Calu3 (cell line): ENCODE data around the gene LMOD2. TPM values are rescaled to one million over a fixed set of nuclear protein-coding genes. Genes with fewer than 3 reads are reported as not detected.

Experiments
- BruUV-seq: library from RNA; stranded (reverse); fragments of 400-500 nt; replicated peaks from 2 replicates; lab custom pipeline; 2021; lab: Mats Ljungman, UMichigan
- CTCF ChIA-PET: fragments of 300-600 bp; sonication (Branson Sonifier 250); formaldehyde crosslinking; loops from one replicate; lab custom pipeline; 2022; ENCODE audit warnings: antibody characterized with exemption; lab: Charles Lee
- DNase-seq: peaks from one replicate; pipeline ENCODE4 v3.0.0; 2022
- H3K27ac Mint-ChIP-seq: one replicate; pipeline ENCODE4 v1.8.0; 2022; ENCODE audit warnings: mixed read lengths; ENCODE audit not compliant: unreplicated experiment
- H3K27me3 Mint-ChIP-seq: one replicate; pipeline ENCODE4 v1.8.0; 2022; ENCODE audit warnings: mixed read lengths; ENCODE audit not compliant: unreplicated experiment
- H3K36me3 Mint-ChIP-seq: one replicate; pipeline ENCODE4 v1.8.0; 2022; ENCODE audit warnings: mild to moderate bottlenecking, moderate library complexity, mixed read lengths; ENCODE audit not compliant: insufficient read depth, unreplicated experiment
- H3K4me1 Mint-ChIP-seq: one replicate; pipeline ENCODE4 v1.8.0; 2022; ENCODE audit warnings: mild to moderate bottlenecking, low read depth, mixed read lengths; ENCODE audit not compliant: unreplicated experiment
- H3K4me3 Mint-ChIP-seq: one replicate; pipeline ENCODE4 v1.8.0; 2022; ENCODE audit warnings: mild to moderate bottlenecking, low read depth, moderate library complexity, mixed read lengths; ENCODE audit not compliant: unreplicated experiment
- H3K9me3 Mint-ChIP-seq: one replicate; pipeline ENCODE4 v1.8.0; 2022; ENCODE audit warnings: low read depth, mixed read lengths; ENCODE audit not compliant: unreplicated experiment
- intact Hi-C: fragments of 100-400 bp; cut with micrococcal nuclease; formaldehyde crosslinking; loops from one replicate; pipeline ENCODE4 v1.10.0; 2022; ENCODE audit not compliant: unreplicated experiment
- total RNA-seq: library from RNA; stranded (reverse); gene quantifications from 2 replicates; pipeline ENCODE4 v1.2.3, GENCODE V29; 2022
- TF ChIP-seq, protein P1 (sequence below): fragments of 200-600 bp; IDR thresholded peaks from one replicate; pipeline ENCODE4 v1.8.0; 2022; ENCODE audit warnings: antibody characterized with exemption; ENCODE audit not compliant: unreplicated experiment

Gene LMOD2
- total RNA-seq, 1 experiment from 2014 or later: not detected

DNA sequence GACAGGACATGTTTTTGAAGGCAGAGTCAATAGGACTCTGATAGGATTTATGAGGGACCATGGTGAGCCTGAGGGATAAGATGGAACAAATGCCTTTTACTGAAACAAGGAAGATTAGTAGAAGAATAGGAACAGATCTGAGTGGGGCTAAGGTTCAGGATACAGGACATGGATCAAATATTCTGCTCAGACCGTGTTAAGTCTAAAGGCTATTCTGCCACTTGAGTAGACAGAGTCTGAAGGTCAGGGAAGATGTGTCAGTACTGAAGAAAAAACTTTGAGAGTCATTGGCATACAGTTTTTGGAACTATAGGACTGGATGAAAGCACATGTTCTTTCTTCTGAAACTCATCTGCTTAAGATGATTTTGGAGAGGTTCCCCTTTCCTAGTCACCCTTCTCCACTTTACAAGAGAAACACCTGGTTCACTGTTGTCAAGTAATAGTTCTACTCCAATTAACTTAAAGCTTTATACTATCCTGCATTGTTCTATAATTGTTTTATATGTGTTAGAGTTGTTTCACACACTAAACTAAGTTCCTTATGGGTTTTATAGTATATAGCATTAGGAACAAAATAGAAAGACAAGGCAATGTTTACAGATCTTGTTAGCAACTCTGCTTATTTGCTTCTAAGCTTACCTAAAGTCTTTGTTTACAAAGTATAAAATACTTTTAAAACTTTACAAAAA lies 49.7 kb downstream of the LMOD2 start:
- no peak for DNase-seq
- peaks cover 21% of the 10 kb centered on the region for H3K36me3 Mint-ChIP-seq
- BruUV-seq: no TSS peak
- TF ChIP-seq, protein P1, sequence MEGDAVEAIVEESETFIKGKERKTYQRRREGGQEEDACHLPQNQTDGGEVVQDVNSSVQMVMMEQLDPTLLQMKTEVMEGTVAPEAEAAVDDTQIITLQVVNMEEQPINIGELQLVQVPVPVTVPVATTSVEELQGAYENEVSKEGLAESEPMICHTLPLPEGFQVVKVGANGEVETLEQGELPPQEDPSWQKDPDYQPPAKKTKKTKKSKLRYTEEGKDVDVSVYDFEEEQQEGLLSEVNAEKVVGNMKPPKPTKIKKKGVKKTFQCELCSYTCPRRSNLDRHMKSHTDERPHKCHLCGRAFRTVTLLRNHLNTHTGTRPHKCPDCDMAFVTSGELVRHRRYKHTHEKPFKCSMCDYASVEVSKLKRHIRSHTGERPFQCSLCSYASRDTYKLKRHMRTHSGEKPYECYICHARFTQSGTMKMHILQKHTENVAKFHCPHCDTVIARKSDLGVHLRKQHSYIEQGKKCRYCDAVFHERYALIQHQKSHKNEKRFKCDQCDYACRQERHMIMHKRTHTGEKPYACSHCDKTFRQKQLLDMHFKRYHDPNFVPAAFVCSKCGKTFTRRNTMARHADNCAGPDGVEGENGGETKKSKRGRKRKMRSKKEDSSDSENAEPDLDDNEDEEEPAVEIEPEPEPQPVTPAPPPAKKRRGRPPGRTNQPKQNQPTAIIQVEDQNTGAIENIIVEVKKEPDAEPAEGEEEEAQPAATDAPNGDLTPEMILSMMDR: no peak
- H3K27ac Mint-ChIP-seq: no peak overlapping the region
- CTCF ChIA-PET: no interaction called here
- no peaks in the 10 kb centered on the region for H3K27me3 Mint-ChIP-seq
- H3K4me1 Mint-ChIP-seq: no peaks in the 10 kb centered on the region
- H3K9me3 Mint-ChIP-seq: no peaks in the 10 kb centered on the region
- no peak overlapping the region for H3K4me3 Mint-ChIP-seq
- intact Hi-C loops: no loop called here

- no peak for DNase-seq
- TF ChIP-seq, protein P1: no peak
- no TSS peak for BruUV-seq
- H3K36me3 Mint-ChIP-seq: peaks cover 15% of the 10 kb centered on the region
- H3K4me1 Mint-ChIP-seq: peaks cover 21% of the 10 kb centered on the region
- no peak overlapping the region for H3K27ac Mint-ChIP-seq
- H3K9me3 Mint-ChIP-seq: no peaks in the 10 kb centered on the region
- H3K27me3 Mint-ChIP-seq: no peaks in the 10 kb centered on the region
- intact Hi-C loops: no loop called here
- no peak overlapping the region for H3K4me3 Mint-ChIP-seq
- CTCF ChIA-PET: no interaction called here
Observed at GRCh38 chr7:123709525-123709924, 53.9 kb downstream of the LMOD2 start.

DNA sequence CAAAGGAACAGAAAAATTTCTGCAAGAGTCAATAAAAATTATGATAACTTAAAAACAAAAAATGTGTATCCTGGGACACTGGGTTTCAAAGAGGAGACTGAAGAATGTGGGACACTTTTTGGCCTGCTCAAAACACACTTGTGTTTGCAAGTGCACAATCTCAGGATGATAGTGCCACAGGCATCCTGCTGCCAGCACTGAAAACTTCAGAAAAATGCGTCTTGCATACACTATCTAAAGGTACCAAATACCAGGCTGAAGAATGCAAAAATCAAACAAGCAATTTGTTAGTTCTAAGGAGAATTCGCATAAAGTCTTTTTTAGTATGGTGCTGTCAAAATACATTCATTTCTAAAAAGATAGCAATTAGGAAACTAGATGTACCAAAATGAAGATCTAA lies 55.0 kb downstream of the LMOD2 start:
- H3K27me3 Mint-ChIP-seq: no peaks in the 10 kb centered on the region
- no TSS peak for BruUV-seq
- H3K4me1 Mint-ChIP-seq: peaks cover 32% of the 10 kb centered on the region
- no peak overlapping the region for H3K27ac Mint-ChIP-seq
- H3K36me3 Mint-ChIP-seq: peaks cover 10% of the 10 kb centered on the region
- no peaks in the 10 kb centered on the region for H3K9me3 Mint-ChIP-seq
- intact Hi-C loops: no loop called here
- no peak overlapping the region for H3K4me3 Mint-ChIP-seq
- no peak for DNase-seq
- TF ChIP-seq, protein P1: no peak
- CTCF ChIA-PET: no interaction called here

DNA sequence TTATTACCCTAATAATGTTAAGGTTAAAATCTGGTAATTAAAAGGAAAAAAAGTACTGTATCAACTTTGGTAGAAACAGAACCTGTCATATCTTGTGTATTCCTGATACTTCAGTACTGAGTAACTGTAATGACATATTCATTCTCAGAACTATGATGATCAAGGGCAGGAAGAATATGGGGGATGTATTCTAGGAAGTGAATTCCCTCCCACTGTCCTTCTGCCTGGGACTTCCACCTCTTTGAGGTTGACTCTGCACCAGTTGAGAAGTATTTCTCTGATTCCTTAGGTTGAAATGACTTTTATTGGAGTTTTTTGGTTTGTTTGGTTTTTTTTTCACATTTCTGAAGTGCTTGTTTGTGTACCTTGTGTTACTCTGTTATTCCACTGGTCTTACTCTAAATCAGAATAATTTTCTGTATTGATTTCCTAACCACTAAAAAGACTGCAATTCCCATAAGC lies 56.2 kb downstream of the LMOD2 start:
- DNase-seq: no peak
- intact Hi-C loops: no loop called here
- Mint-ChIP-seq H3K4me3 (no peak overlapping the region), H3K4me1 (peaks cover 34% of the 10 kb centered on the region), H3K36me3 (peaks cover 10% of the 10 kb centered on the region), H3K9me3 (no peaks in the 10 kb centered on the region), H3K27me3 (no peaks in the 10 kb centered on the region), H3K27ac (no peak overlapping the region)
- CTCF ChIA-PET: interaction anchor here (1.0 to 1.3 kb wide), 2 partner anchors 11 to 12 kb away, joined by 3 to 4 read pairs; no protein-coding TSS in a partner anchor
- no TSS peak for BruUV-seq
- TF ChIP-seq, protein P1: no peak
